Adrenal gland (tissue), 12 donors: Measurements from ENCODE around the gene ZNF335. TPM values are rescaled to one million over a fixed set of nuclear protein-coding genes. Genes with fewer than 3 reads are reported as not detected.
A peak's percentile ranks its signal among the peaks of the same experiment; 100 is the strongest.

Experiments
- DNase-seq, 7 donors: peaks; one replicate each; pipeline ENCODE4 v3.0.0-alpha.2; 2019 to 2020
- H3K27ac ChIP-seq, 5 donors: fragments of 200-600 bp; sonication (generic) in 4 of 5; 1 replicate in 3 of 5; 2 replicates in 2 of 5; pipeline versions ENCODE4 v1.5.1 to v1.8.0; 2016 to 2020; ENCODE audit warnings: mild to moderate bottlenecking in 1 of 5
- H3K27me3 ChIP-seq: fragments of 200-600 bp; 2 replicates; pipeline ENCODE4 v1.8.0; 2021
- H3K36me3 ChIP-seq, 2 donors: fragments of 200-600 bp; replicated peaks in 1 of 2; 1 replicate in 1 of 2; 2 replicates in 1 of 2; pipeline versions ENCODE4 v1.5.1 to v1.8.0; 2018 to 2022
- H3K4me1 ChIP-seq, 2 donors: fragments of 200-600 bp; replicated peaks in 1 of 2; 1 replicate in 1 of 2; 2 replicates in 1 of 2; pipeline versions ENCODE4 v1.5.1 to v1.8.0; 2018 to 2021
- H3K4me3 ChIP-seq, 4 donors: fragments of 200-600 bp; sonication (generic) in 3 of 4; one replicate each; pipeline ENCODE4 v1.5.1; 2016 to 2018
- H3K9me3 ChIP-seq, 3 donors: fragments of 200-600 bp; sonication (generic) in 1 of 3; replicated peaks in 1 of 3; 1 replicate in 2 of 3; 2 replicates in 1 of 3; pipeline versions ENCODE4 v1.5.1 to v1.8.0; 2016 to 2021
- CTCF ChIP-seq, 6 experiments: fragments of 450-650 bp in 4 of 6; fragments of 200-600 bp in 2 of 6; sonication (generic) in 1 of 6; IDR thresholded peaks; 1 replicate in 5 of 6; 2 replicates in 1 of 6; pipeline versions ENCODE4 v1.5.1 to v1.8.0; 2016 to 2021; ENCODE audit warnings: antibody characterized with exemption in 6 of 6, mild to moderate bottlenecking in 2 of 6, moderate library complexity in 1 of 6
- POLR2A ChIP-seq, 2 donors: fragments of 450-650 bp; IDR thresholded peaks; one replicate each; pipeline ENCODE4 v1.6.1; 2017; ENCODE audit warnings: antibody characterized with exemption in 2 of 2, mild to moderate bottlenecking in 2 of 2, moderate library complexity in 1 of 2
- WGBS, 4 donors: extraction: QIAGEN DNeasy Blood & Tissue Kit in 2 of 4; methylation state at CpG; one replicate each; pipeline versions ENCODE4 v1.1.5 to v1.1.7; 2013 to 2017; 5-methylcytosine and 5-hydroxymethylcytosine counted together
- intact Hi-C, 2 donors: fragments of 100-400 bp; cut with DNase I; formaldehyde crosslinking; loops; one replicate each; pipeline versions ENCODE4 v1.14.1 to v1.15.0; 2022 to 2023
- polyA plus RNA-seq, 3 donors: library from polyadenylated mRNA; stranded (reverse); fragments of 200-250 nt in 2 of 3; fragments of 350-450 nt in 1 of 3; fragmentation: Illumina TruSeq in 1 of 3; extraction: RNeasy Lipid Tissue Mini Kit (QIAGEN cat#74804) in 1 of 3; gene quantifications; one replicate each; pipeline ENCODE4 v1.2.3, GENCODE V29; 2013 to 2014
- total RNA-seq, 9 donors: library from RNA; depleted of rRNA in 4 of 9; stranded (reverse); fragments of >200 nt in 4 of 9; fragments of 120-200 nt in 1 of 9; fragmentation: NEBNext Ultra II Directional in 1 of 9; extraction: Animal tissue kit (Norgen Biotek cat#: 25700) in 1 of 9; gene quantifications; one replicate each; pipeline versions ENCODE4 v1.1.0 to v1.2.4, GENCODE V29; 2013 to 2023
- donor health status: healthy with polysubstance abuse.
- donor health status: Bipolar disorder and iron deficiency.
- donor health status: DM: yes; HTN: yes; CAD: no.
- donor health status: DM: no; HTN: no; CAD: no.
- donor health status: DM: no; HTN: no; CAD: no.
- donor health status: DM: yes; HTN: yes; CAD: no.

Gene ZNF335
- total and polyA plus RNA-seq, 12 donors = 5.4 to 45.1 (median 17.7) TPM

- TF ChIP-seq POLR2A (IDR thresholded peaks at IDR 0.05) = peak in 1 of 2 donors; percentile 10
- no peak for TF ChIP-seq CTCF (IDR thresholded peaks at IDR 0.05)
- Histone ChIP-seq H3K27ac (peak overlapping the region; percentile 98 to 100 (median 99)), H3K36me3 (peaks cover 0 to 32% of the 10 kb centered on the region in 2 donors), H3K4me1 (peaks cover 15 to 22% of the 10 kb centered on the region in 2 donors), H3K9me3 (no peaks in the 10 kb centered on the region), H3K4me3 (peak overlapping the region; percentile 19 to 95 (median 84)), H3K27me3 (no peaks in the 10 kb centered on the region)
- WGBS, 4 donors = 3 to 6% (median 3%) methylated on average over 7 to 14 of the region's 14 CpGs
- intact Hi-C loops = no loop called here
- no peak for DNase-seq
These were observed 653 bp downstream of the ZNF335 start for GRCh38 chr20:45971425-45971674.

GRCh38 chr20:45970646-45971424 is 1.2 kb downstream of the ZNF335 start:
- TF ChIP-seq CTCF (IDR thresholded peaks at IDR 0.05) (no peak), POLR2A (IDR thresholded peaks at IDR 0.05) (no peak)
- DNase-seq = peak in 6 of 7 donors; percentile 43 to 69 (median 52)
- WGBS, 4 donors = 10 to 21% (median 13%) methylated on average over 20 to 34 of the region's 34 CpGs
- peak overlapping the region; percentile 19 to 95 (median 84) for H3K4me3 ChIP-seq
- H3K27ac ChIP-seq = peak overlapping the region; percentile 98 to 100 (median 99)
- H3K27me3 ChIP-seq = no peaks in the 10 kb centered on the region
- intact Hi-C loops = no loop called here
- H3K4me1 ChIP-seq = peaks cover 15 to 22% of the 10 kb centered on the region in 2 donors
- H3K9me3 ChIP-seq = no peaks in the 10 kb centered on the region
- H3K36me3 ChIP-seq = peaks cover 0 to 37% of the 10 kb centered on the region in 2 donors

- Histone ChIP-seq H3K4me3 (peak overlapping the region in 1 of 4 donors; percentile 80), H3K9me3 (no peaks in the 10 kb centered on the region), H3K27ac (peak overlapping the region in 3 of 5 donors; percentile 26 to 100 (median 61)), H3K4me1 (peaks cover 15 to 22% of the 10 kb centered on the region in 2 donors), H3K27me3 (no peaks in the 10 kb centered on the region), H3K36me3 (peaks cover 0 to 45% of the 10 kb centered on the region in 2 donors)
- intact Hi-C loops = no loop called here
- WGBS, 4 donors = 44 to 48% (median 45%) methylated on average over 5 to 6 of the region's 6 CpGs
- TF ChIP-seq CTCF (IDR thresholded peaks at IDR 0.05) (peak; percentile 44 to 62 (median 54)), POLR2A (IDR thresholded peaks at IDR 0.05) (no peak)
- DNase-seq = peak in 6 of 7 donors; percentile 38 to 65 (median 56)
These were observed 2.0 kb downstream of the ZNF335 start for GRCh38 chr20:45969712-45970634.
